Activated CD8-positive, alpha-beta T cell treated with anti-CD3 and anti-CD28 coated beads for 36 hours (primary cell): ENCODE measurements around the gene FPR2. TPM values are rescaled to one million over a fixed set of nuclear protein-coding genes. Genes with fewer than 3 reads are reported as not detected.
"Not testable (repeated sequence)": the region's sequence is repeated elsewhere in the genome, so short reads cannot be mapped to it uniquely, and the experiment has no call there.

Experiments
- ATAC-seq: fragments of 200-7000 bp; cut with Tn5 transposase; one replicate; pipeline ENCODE4 v1.10.0; 2021; ENCODE audit warnings: mild to moderate bottlenecking, moderate library complexity
- CTCF ChIA-PET: fragments of 350-600 bp; sonication (Branson Sonifier 250); formaldehyde crosslinking; loops from one replicate; lab custom pipeline; 2021; ENCODE audit warnings: antibody characterized with exemption; lab: Charles Lee
- POLR2A ChIA-PET: fragments of 350-600 bp; sonication (Branson Sonifier 250); formaldehyde crosslinking; loops from one replicate; lab custom pipeline; 2021; ENCODE audit warnings: antibody characterized with exemption; lab: Charles Lee
- DNase-seq: peaks from one replicate; pipeline ENCODE4 v3.0.0-alpha.2; 2020
- H3K27ac Mint-ChIP-seq: one replicate; pipeline ENCODE4 v1.8.0; 2021; ENCODE audit warnings: mild to moderate bottlenecking, mixed read lengths
- H3K27me3 Mint-ChIP-seq: one replicate; pipeline ENCODE4 v1.8.0; 2021; ENCODE audit warnings: mixed read lengths
- H3K36me3 Mint-ChIP-seq: one replicate; pipeline ENCODE4 v1.8.0; 2021; ENCODE audit warnings: low read depth, mixed read lengths
- H3K4me1 Mint-ChIP-seq: one replicate; pipeline ENCODE4 v1.8.0; 2021; ENCODE audit warnings: low read depth, mixed read lengths
- H3K4me3 Mint-ChIP-seq: one replicate; pipeline ENCODE4 v1.8.0; 2021; ENCODE audit warnings: mild to moderate bottlenecking, moderate library complexity, mixed read lengths
- H3K9me3 Mint-ChIP-seq: one replicate; pipeline ENCODE4 v1.8.0; 2021; ENCODE audit warnings: mixed read lengths
- CTCF ChIP-seq: fragments of 200-600 bp; IDR thresholded peaks from one replicate; pipeline ENCODE4 v1.8.0; 2022; ENCODE audit warnings: antibody characterized with exemption, mild to moderate bottlenecking
- intact Hi-C: fragments of 100-400 bp; cut with micrococcal nuclease; formaldehyde crosslinking; loops from one replicate; pipeline ENCODE4 v1.10.0; 2022
- total RNA-seq, 2 experiments: library from RNA; stranded (reverse); gene quantifications; one replicate each; pipeline ENCODE4 v1.2.3, GENCODE V29; 2021

Gene FPR2
- total RNA-seq, 2 experiments from 2014 or later, result not detected

- ChIA-PET POLR2A (no interaction called here), CTCF (interaction anchor here (0.7 to 1.6 kb wide), 2 partner anchors 26 to 111 kb away, joined by 3 to 6 read pairs; no protein-coding TSS in a partner anchor)
- Mint-ChIP-seq H3K27ac (no peak overlapping the region), H3K4me1 (no peaks in the 10 kb centered on the region), H3K9me3 (peaks cover 5% of the 10 kb centered on the region), H3K36me3 (no peaks in the 10 kb centered on the region), H3K4me3 (no peak overlapping the region), H3K27me3 (peaks cover 1% of the 10 kb centered on the region)
- DNase-seq (no peak), ATAC-seq (no peak)
- TF ChIP-seq CTCF, result no peak
- intact Hi-C loops, result no loop called here
Observed at GRCh38 chr19:51803519-51803918, 42.5 kb downstream of the FPR2 start.

- intact Hi-C loops, result no loop called here
Observed at GRCh38 chr19:51803967-51804366, 43.0 kb downstream of the FPR2 start.

GRCh38 chr19:51804789-51805188, 43.8 kb downstream of the FPR2 start:
- CTCF ChIA-PET, result interaction anchor here (1.6 kb wide), 1 partner anchor 27 kb away, joined by 6 read pairs; no protein-coding TSS in a partner anchor
- H3K36me3 Mint-ChIP-seq, H3K27me3 Mint-ChIP-seq, H3K27ac Mint-ChIP-seq, H3K4me3 Mint-ChIP-seq, DNase-seq, H3K4me1 Mint-ChIP-seq, POLR2A ChIA-PET, ATAC-seq, H3K9me3 Mint-ChIP-seq, intact Hi-C loops: not testable (repeated sequence)

More at GRCh38 chr19:51803967-51804366, 43.0 kb downstream of the FPR2 start:
- H3K27me3 Mint-ChIP-seq, result peaks cover 1% of the 10 kb centered on the region
- CTCF ChIA-PET, result interaction anchor here (0.7 to 1.6 kb wide), 2 partner anchors 26 to 112 kb away, joined by 3 to 6 read pairs; no protein-coding TSS in a partner anchor
- no peak for TF ChIP-seq CTCF
- H3K9me3 Mint-ChIP-seq, result peaks cover 5% of the 10 kb centered on the region
- H3K27ac Mint-ChIP-seq, result no peak overlapping the region
- no peaks in the 10 kb centered on the region for H3K36me3 Mint-ChIP-seq
- DNase-seq (no peak), ATAC-seq (no peak)
- POLR2A ChIA-PET, result no interaction called here
- no peaks in the 10 kb centered on the region for H3K4me1 Mint-ChIP-seq
- H3K4me3 Mint-ChIP-seq, result no peak overlapping the region

GRCh38 chr19:51805396-51805795, 44.4 kb downstream of the FPR2 start:
- H3K36me3 Mint-ChIP-seq, POLR2A ChIA-PET, ATAC-seq, H3K4me1 Mint-ChIP-seq, intact Hi-C loops, H3K9me3 Mint-ChIP-seq, H3K4me3 Mint-ChIP-seq, H3K27me3 Mint-ChIP-seq, H3K27ac Mint-ChIP-seq, DNase-seq: not testable (repeated sequence)
- CTCF ChIA-PET, result interaction anchor here (1.6 kb wide), 1 partner anchor 28 kb away, joined by 6 read pairs; no protein-coding TSS in a partner anchor

GRCh38 chr19:51806571-51806970, 45.6 kb downstream of the FPR2 start:
- peaks cover 11% of the 10 kb centered on the region for H3K9me3 Mint-ChIP-seq
- H3K4me1 Mint-ChIP-seq, DNase-seq, H3K4me3 Mint-ChIP-seq, POLR2A ChIA-PET, intact Hi-C loops, H3K27me3 Mint-ChIP-seq, ATAC-seq, H3K27ac Mint-ChIP-seq, H3K36me3 Mint-ChIP-seq, CTCF ChIA-PET: not testable (repeated sequence)

GRCh38 chr19:51807111-51807701, 46.2 kb downstream of the FPR2 start:
- no peak for TF ChIP-seq CTCF
- no peak for DNase-seq
- intact Hi-C loops, result no loop called here
- ATAC-seq, result no peak
- Mint-ChIP-seq H3K9me3 (peaks cover 12% of the 10 kb centered on the region), H3K27ac (no peak overlapping the region), H3K4me1 (no peaks in the 10 kb centered on the region), H3K27me3 (no peaks in the 10 kb centered on the region), H3K36me3 (no peaks in the 10 kb centered on the region), H3K4me3 (no peak overlapping the region)
- ChIA-PET CTCF (no interaction called here), POLR2A (no interaction called here)
